Esophagus muscularis mucosa (tissue), 4 donors: ENCODE measurements around the gene OR4P4. TPM values are rescaled to one million over a fixed set of nuclear protein-coding genes. Genes with fewer than 3 reads are reported as not detected.

Experiments
- DNase-seq: peaks from one replicate; pipeline ENCODE4 v3.0.0-alpha.2; 2017; ENCODE audit errors: extremely low spot score
- H3K27ac ChIP-seq, 4 donors: fragments of 200-600 bp; sonication (generic); replicated peaks in 1 of 4; 1 replicate in 3 of 4; 2 replicates in 1 of 4; pipeline ENCODE4 v1.5.1; 2016 to 2019; ENCODE audit warnings: mild to moderate bottlenecking in 1 of 4
- H3K27me3 ChIP-seq, 4 donors: fragments of 200-600 bp; sonication (generic); one replicate each; pipeline versions ENCODE4 v1.5.1 to v1.6.0; 2016 to 2019
- H3K36me3 ChIP-seq, 4 donors: fragments of 200-600 bp; sonication (generic); one replicate each; pipeline ENCODE4 v1.5.1; 2016 to 2019
- H3K4me1 ChIP-seq, 4 donors: fragments of 200-600 bp; sonication (generic); one replicate each; pipeline ENCODE4 v1.5.1; 2016 to 2019
- H3K4me3 ChIP-seq, 4 donors: fragments of 200-600 bp; sonication (generic); 1 replicate in 2 of 4; 2 replicates in 2 of 4; pipeline ENCODE4 v1.5.1; 2016 to 2019; ENCODE audit warnings: mild to moderate bottlenecking in 4 of 4, moderate library complexity in 1 of 4
- H3K9me3 ChIP-seq, 4 donors: fragments of 200-600 bp; sonication (generic); 1 replicate in 3 of 4; 2 replicates in 1 of 4; pipeline ENCODE4 v1.5.1; 2016 to 2019
- CTCF ChIP-seq, 3 experiments: fragments of 200-600 bp in 2 of 3; fragments of 450-650 bp in 1 of 3; sonication (generic) in 2 of 3; IDR thresholded peaks; one replicate each; pipeline ENCODE4 v1.5.1; 2017 to 2019; ENCODE audit warnings: antibody characterized with exemption in 3 of 3, mild to moderate bottlenecking in 2 of 3, moderate library complexity in 1 of 3
- EP300 ChIP-seq: sonication (generic); formaldehyde crosslinking; IDR thresholded peaks from one replicate; pipeline ENCODE4 v1.6.1; 2017; ENCODE audit warnings: antibody characterized with exemption
- POLR2A ChIP-seq: fragments of 450-650 bp; IDR thresholded peaks from one replicate; pipeline ENCODE4 v1.6.1; 2017; ENCODE audit warnings: antibody characterized with exemption, moderate library complexity, mild to moderate bottlenecking, low read depth
- POLR2AphosphoS5 ChIP-seq, 2 donors: sonication (generic); formaldehyde crosslinking; IDR thresholded peaks; one replicate each; pipeline ENCODE4 v1.6.1; 2017; ENCODE audit warnings: antibody characterized with exemption in 2 of 2
- WGBS: methylation state at CpG from one replicate; pipeline ENCODE4 v1.1.5; 2018; 5-methylcytosine and 5-hydroxymethylcytosine counted together
- intact Hi-C: fragments of 100-400 bp; cut with DNase I; formaldehyde crosslinking; loops from one replicate; pipeline ENCODE4 v1.15.1; 2023
- total RNA-seq, 4 donors: library from RNA; depleted of rRNA; stranded (reverse); fragments of >200 nt; gene quantifications; one replicate each; pipeline versions ENCODE4 v1.1.0 to v1.2.1, GENCODE V29; 2016

Gene OR4P4
- total RNA-seq, 4 donors from 2014 or later: not detected

DNA sequence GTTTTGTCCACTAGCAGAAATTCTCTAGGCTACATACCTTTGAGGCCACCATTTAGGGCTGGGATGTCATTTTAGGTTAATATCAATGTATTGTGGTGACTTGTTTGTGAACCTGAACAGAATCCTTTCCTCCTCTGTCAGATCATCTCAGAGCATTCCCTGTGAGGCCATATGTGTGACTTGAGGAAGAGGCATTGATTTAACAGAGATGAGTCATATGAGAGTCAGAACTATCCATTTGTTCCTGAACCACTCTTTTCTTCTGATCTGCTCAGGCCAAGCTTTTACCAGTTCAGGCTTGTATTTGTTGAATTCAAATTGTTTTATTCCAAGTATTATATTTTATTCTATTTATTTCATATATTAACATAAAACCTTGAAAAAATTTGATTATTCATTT is 20.2 kb downstream of the OR4P4 start:
- intact Hi-C loops: no loop called here
- Histone ChIP-seq H3K9me3 (no peaks in the 10 kb centered on the region), H3K36me3 (no peaks in the 10 kb centered on the region), H3K27ac (no peak overlapping the region), H3K4me3 (no peak overlapping the region), H3K4me1 (no peaks in the 10 kb centered on the region), H3K27me3 (no peaks in the 10 kb centered on the region)
- TF ChIP-seq CTCF (IDR thresholded peaks at IDR 0.05) (no peak), EP300 (no peak)
- DNase-seq: no peak

- Histone ChIP-seq H3K36me3 (no peaks in the 10 kb centered on the region), H3K4me3 (no peak overlapping the region), H3K27ac (no peak overlapping the region), H3K27me3 (no peaks in the 10 kb centered on the region), H3K9me3 (no peaks in the 10 kb centered on the region), H3K4me1 (no peaks in the 10 kb centered on the region)
- intact Hi-C loops: no loop called here
- TF ChIP-seq CTCF (IDR thresholded peaks at IDR 0.05) (no peak), POLR2AphosphoS5 (IDR thresholded peaks at IDR 0.05) (no peak), POLR2A (no peak), EP300 (no peak)
- no peak for DNase-seq
- 81% methylated on average over 2 of the region's 2 CpGs for WGBS
These were observed 23.2 kb downstream of the OR4P4 start for GRCh38 chr11:55658031-55658573.

GRCh38 chr11:55658608-55659007 is 23.7 kb downstream of the OR4P4 start:
- DNase-seq: no peak
- intact Hi-C loops: no loop called here
- TF ChIP-seq POLR2AphosphoS5 (IDR thresholded peaks at IDR 0.05): no peak
- no peak for TF ChIP-seq POLR2A
- TF ChIP-seq EP300: no peak
- no peak for TF ChIP-seq CTCF (IDR thresholded peaks at IDR 0.05)
- Histone ChIP-seq H3K27me3 (no peaks in the 10 kb centered on the region), H3K9me3 (no peaks in the 10 kb centered on the region), H3K36me3 (no peaks in the 10 kb centered on the region), H3K4me3 (no peak overlapping the region), H3K4me1 (no peaks in the 10 kb centered on the region), H3K27ac (no peak overlapping the region)
- WGBS: 60% methylated on average over 1 of the region's 1 CpG

DNA sequence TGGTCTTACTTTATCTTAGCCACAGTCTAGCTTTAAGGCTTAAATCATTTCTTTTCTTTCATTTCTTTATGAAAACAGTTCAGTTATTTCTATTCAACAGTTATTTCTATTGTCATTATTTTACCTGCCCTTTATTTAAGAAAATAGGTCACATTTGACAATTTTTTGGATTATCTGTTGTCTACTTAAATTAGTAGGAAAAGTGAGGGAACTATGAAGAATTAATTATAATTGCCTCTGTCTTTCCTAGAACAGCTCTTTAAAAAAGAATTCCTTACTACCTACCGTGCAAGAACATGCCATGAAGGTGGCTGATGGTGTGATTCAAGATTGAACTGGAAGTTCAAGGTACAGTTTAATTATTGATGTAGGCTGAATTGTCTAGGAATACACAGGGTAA is 27.0 kb downstream of the OR4P4 start, which contains the start of gene OR4C6:
Gene OR4C6, plus strand, starts transcription at position 301 of the 400 bp plus-strand sequence. CDS start 2,966 bp downstream, outside the sequence.
- 56% methylated on average over 1 of the region's 1 CpG for WGBS
- Histone ChIP-seq H3K27me3 (no peaks in the 10 kb centered on the region), H3K4me3 (no peak within 1 kb of the TSS), H3K9me3 (no peaks in the 10 kb centered on the region), H3K36me3 (no peaks in the 10 kb centered on the region), H3K27ac (no peak within 1 kb of the TSS), H3K4me1 (no peaks in the 10 kb centered on the region)
- TF ChIP-seq CTCF (IDR thresholded peaks at IDR 0.05) (no peak), POLR2AphosphoS5 (IDR thresholded peaks at IDR 0.05) (no peak), EP300 (no peak), POLR2A (no peak)
- intact Hi-C loops: no loop called here
- no peak for DNase-seq

- H3K4me1 ChIP-seq: no peaks in the 10 kb centered on the region
- intact Hi-C loops: no loop called here
These were observed 34.5 kb downstream of the OR4P4 start for GRCh38 chr11:55669376-55669775.

More at GRCh38 chr11:55669376-55669775, 34.5 kb downstream of the OR4P4 start:
- Histone ChIP-seq H3K4me3 (no peak overlapping the region), H3K27me3 (no peaks in the 10 kb centered on the region), H3K27ac (no peak overlapping the region), H3K9me3 (no peaks in the 10 kb centered on the region), H3K36me3 (no peaks in the 10 kb centered on the region)
- WGBS: 92% methylated on average over 1 of the region's 2 CpGs
- DNase-seq: no peak
- no peak for TF ChIP-seq CTCF (IDR thresholded peaks at IDR 0.05)
